ENCODE data around the gene GXYLT2.

The GXYLT2 gene

DNA sequence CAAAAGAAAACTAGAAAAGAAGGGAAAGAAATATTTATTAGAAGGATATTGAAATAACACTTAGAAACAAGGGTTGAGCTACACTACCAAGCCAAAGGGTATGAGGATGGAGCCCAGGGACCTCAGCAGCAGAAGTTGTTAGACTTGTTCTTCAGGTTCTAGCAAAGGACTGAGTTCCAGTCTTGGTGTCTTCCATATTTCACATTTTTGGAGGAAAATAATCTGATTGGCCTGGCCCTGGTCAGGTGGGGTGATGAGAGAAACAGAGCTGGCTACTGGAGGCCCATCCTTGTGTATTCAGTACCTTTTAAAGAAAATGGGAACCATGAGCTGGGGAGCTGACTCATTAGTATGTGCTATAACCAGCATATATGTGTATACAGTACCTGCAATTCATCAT, 137.0 kb downstream of the GXYLT2 start:
- TF ChIP-seq ZFX (IDR thresholded peaks at IDR 0.05), result no peak
- TF ChIP-seq, protein P1, sequence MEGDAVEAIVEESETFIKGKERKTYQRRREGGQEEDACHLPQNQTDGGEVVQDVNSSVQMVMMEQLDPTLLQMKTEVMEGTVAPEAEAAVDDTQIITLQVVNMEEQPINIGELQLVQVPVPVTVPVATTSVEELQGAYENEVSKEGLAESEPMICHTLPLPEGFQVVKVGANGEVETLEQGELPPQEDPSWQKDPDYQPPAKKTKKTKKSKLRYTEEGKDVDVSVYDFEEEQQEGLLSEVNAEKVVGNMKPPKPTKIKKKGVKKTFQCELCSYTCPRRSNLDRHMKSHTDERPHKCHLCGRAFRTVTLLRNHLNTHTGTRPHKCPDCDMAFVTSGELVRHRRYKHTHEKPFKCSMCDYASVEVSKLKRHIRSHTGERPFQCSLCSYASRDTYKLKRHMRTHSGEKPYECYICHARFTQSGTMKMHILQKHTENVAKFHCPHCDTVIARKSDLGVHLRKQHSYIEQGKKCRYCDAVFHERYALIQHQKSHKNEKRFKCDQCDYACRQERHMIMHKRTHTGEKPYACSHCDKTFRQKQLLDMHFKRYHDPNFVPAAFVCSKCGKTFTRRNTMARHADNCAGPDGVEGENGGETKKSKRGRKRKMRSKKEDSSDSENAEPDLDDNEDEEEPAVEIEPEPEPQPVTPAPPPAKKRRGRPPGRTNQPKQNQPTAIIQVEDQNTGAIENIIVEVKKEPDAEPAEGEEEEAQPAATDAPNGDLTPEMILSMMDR (conservative IDR thresholded peaks at IDR 0.05), result no peak
- H3K27ac ChIP-seq, result no peak overlapping the region

DNA sequence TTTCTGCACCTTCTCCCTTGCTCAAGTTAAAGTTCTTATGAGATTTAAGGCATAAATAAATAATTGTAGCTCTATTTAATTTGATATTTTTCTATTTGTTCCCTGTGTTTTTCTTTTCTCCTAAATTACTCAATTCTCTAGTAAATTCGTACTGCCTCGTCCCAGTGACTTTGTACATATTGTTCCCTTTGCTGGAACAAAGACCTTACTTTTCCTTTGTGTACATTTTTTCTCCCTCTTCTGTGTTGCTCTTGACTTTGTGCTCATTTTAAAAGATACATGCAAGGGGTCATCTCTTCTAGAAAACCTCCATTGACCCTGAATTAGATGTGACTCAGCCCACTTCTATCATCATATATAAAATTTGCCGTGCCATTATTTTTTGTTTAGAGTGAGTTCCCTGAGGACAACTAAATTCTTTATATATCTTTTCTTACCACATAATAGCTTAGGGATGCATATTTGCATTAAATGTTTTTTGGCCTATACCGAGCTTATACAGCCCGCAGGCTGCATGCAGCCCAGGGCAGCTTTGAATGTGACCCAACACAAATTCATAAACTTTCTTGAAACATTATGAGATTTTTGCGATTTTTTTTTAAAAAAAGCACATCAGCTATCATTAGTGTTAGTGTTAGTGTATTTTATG, 138.4 kb downstream of the GXYLT2 start:
- TF ChIP-seq ZFX (IDR thresholded peaks at IDR 0.05), result no peak
- TF ChIP-seq, protein P1 (conservative IDR thresholded peaks at IDR 0.05), result no peak
- no peak overlapping the region for H3K27ac ChIP-seq
